GM12878 (cell line): ENCODE results near the gene ZNF22. TPM values are rescaled to one million over a fixed set of nuclear protein-coding genes. Genes with fewer than 3 reads are reported as not detected.
A peak's percentile ranks its signal among the peaks of the same experiment; 100 is the strongest.

Source experiments
- ATAC-seq: fragments of 200-7000 bp; cut with Tn5 transposase; 3 replicates; pipeline ENCODE4 v1.9.1; 2020; ENCODE audit warnings: mild to moderate bottlenecking, moderate library complexity
- BruUV-seq: library from RNA; stranded (reverse); fragments of 400-500 nt; replicated peaks from 2 replicates; lab custom pipeline; 2021; lab: Mats Ljungman, UMichigan
- CTCF ChIA-PET: fragments of 300-600 bp; sonication (Branson Sonifier 250); formaldehyde crosslinking; extraction: SDS; loops from one replicate; lab custom pipeline; 2021; ENCODE audit warnings: inconsistent platforms; lab: Yijun Ruan, JAX
- POLR2A ChIA-PET: fragments of 350-600 bp; formaldehyde crosslinking; extraction: SDS; loops from one replicate; lab custom pipeline; 2021; ENCODE audit warnings: inconsistent platforms; lab: Charles Lee
- RAD21 ChIA-PET: fragments of 300-600 bp; sonication (Branson Sonifier 250); formaldehyde crosslinking; loops from one replicate; lab custom pipeline; 2023; ENCODE audit warnings: antibody characterized with exemption; ENCODE audit not compliant: unreplicated experiment; lab: Charles Lee
- SMC1A ChIA-PET: fragments of 300-600 bp; sonication (Branson Sonifier 250); formaldehyde crosslinking; loops from one replicate; lab custom pipeline; 2023; ENCODE audit not compliant: unreplicated experiment, uncharacterized antibody; lab: Charles Lee
- DNase-seq: peaks from one replicate; pipeline ENCODE4 v3.0.0-alpha.2; 2011; ENCODE audit warnings: low read depth, low spot score
- FAIRE-seq: peaks from 3 replicates; lab custom pipeline; 2011; peaks lifted over from hg19 to GRCh38; lab: Jason Lieb, UNC
- H2AFZ ChIP-seq: 2 replicates; pipeline ENCODE4 v1.6.0; 2011; ENCODE audit warnings: low read depth, low read length, control low read depth; ENCODE audit not compliant: control insufficient read depth
- H3K27ac ChIP-seq: 2 replicates; pipeline ENCODE4 v1.5.1; 2011; ENCODE audit warnings: control low read depth; ENCODE audit not compliant: control insufficient read depth, insufficient read depth
- H3K27me3 ChIP-seq, 2 experiments: replicated peaks in 1 of 2; 2 replicates each; pipeline versions ENCODE4 v1.6.0 to v1.6.1; 2011; ENCODE audit warnings: low read length in 1 of 2; ENCODE audit not compliant: control insufficient read depth in 2 of 2, insufficient read depth in 2 of 2
- H3K36me3 ChIP-seq, 2 experiments: 2 replicates each; pipeline ENCODE4 v1.5.1; 2011; ENCODE audit warnings: low read length in 1 of 2; ENCODE audit not compliant: control insufficient read depth in 2 of 2, insufficient read depth in 2 of 2
- H3K4me1 ChIP-seq: 2 replicates; pipeline ENCODE4 v1.6.1; 2011; ENCODE audit warnings: mild to moderate bottlenecking, low read length, moderate library complexity, mixed read lengths; ENCODE audit not compliant: control insufficient read depth, insufficient read depth
- H3K4me2 ChIP-seq: 2 replicates; pipeline ENCODE4 v1.6.0; 2011; ENCODE audit warnings: control low read depth; ENCODE audit not compliant: control insufficient read depth, insufficient read depth
- H3K4me3 ChIP-seq: fragments of 200-600 bp; sonication (generic); 2 replicates; pipeline ENCODE4 v1.5.1; 2016
- H3K79me2 ChIP-seq: 2 replicates; pipeline ENCODE4 v1.6.0; 2011; ENCODE audit warnings: low read length; ENCODE audit not compliant: control insufficient read depth, insufficient read depth
- H3K9ac ChIP-seq: 2 replicates; pipeline ENCODE4 v1.8.0; 2011; ENCODE audit warnings: low read length, control low read depth, mixed read lengths; ENCODE audit not compliant: control insufficient read depth, insufficient read depth
- H3K9me3 ChIP-seq: replicated peaks from 3 replicates; pipeline ENCODE4 v1.5.1; 2011; ENCODE audit warnings: mild to moderate bottlenecking, low read length; ENCODE audit not compliant: control insufficient read depth, insufficient read depth
- H4K20me1 ChIP-seq: 2 replicates; pipeline ENCODE4 v1.6.0; 2011; ENCODE audit not compliant: control insufficient read depth, insufficient read depth
- CREM ChIP-seq: IDR thresholded peaks from 2 replicates; pipeline ENCODE4 v1.6.1; 2014; ENCODE audit warnings: antibody characterized with exemption, low read depth
- GATAD2B ChIP-seq: fragments of 450-650 bp; conservative IDR thresholded peaks from 2 replicates; pipeline ENCODE4 v1.6.1; 2017; ENCODE audit warnings: low read depth, mild to moderate bottlenecking, moderate library complexity
- IRF3 ChIP-seq: fragments of 450-650 bp; IDR thresholded peaks from 2 replicates; pipeline ENCODE4 v1.6.1; 2014; ENCODE audit warnings: mild to moderate bottlenecking
- RAD21 ChIP-seq: IDR thresholded peaks from 2 replicates; pipeline ENCODE4 v1.6.1; 2011; ENCODE audit warnings: mild to moderate bottlenecking, low read depth, low read length, moderate library complexity; ENCODE audit not compliant: insufficient read depth
- SIN3A ChIP-seq: IDR thresholded peaks from 2 replicates; pipeline ENCODE4 v1.6.1; 2012; ENCODE audit warnings: low read depth, low read length, improper control_type of control experiment
- SMAD1 ChIP-seq: fragments of 450-650 bp; IDR thresholded peaks from 2 replicates; pipeline ENCODE4 v1.6.1; 2018; ENCODE audit warnings: mild to moderate bottlenecking, low read depth; ENCODE audit not compliant: partially characterized antibody
- WGBS: methylation state at CpG from one replicate; pipeline ENCODE4 v1.1.6; 2016; ENCODE audit warnings: low lambda C conversion rate; ENCODE audit not compliant: insufficient replicate concordance, insufficient coverage; ENCODE audit errors: missing lambda C conversion rate; 5-methylcytosine and 5-hydroxymethylcytosine counted together
- in situ Hi-C: fragments of 300-500 bp; cut with MboI; formaldehyde crosslinking; loops from 9 replicates; pipeline ENCODE4 v1.14.3; 2018; ENCODE audit warnings: mixed read lengths
- intact Hi-C: fragments of 100-400 bp; cut with micrococcal nuclease; formaldehyde crosslinking; loops from one replicate; pipeline ENCODE4 v1.14.2; 2022; ENCODE audit not compliant: unreplicated experiment
- polyA plus RNA-seq, 11 experiments: library from polyadenylated mRNA; depleted of rRNA in 4 of 11; unstranded in 6 of 11; stranded (reverse) in 5 of 11; fragments of >200 nt; fragmentation: Nextera tagmentation in 4 of 11; fragmentation: Illumina TruSeq in 1 of 11; extraction: Ambion mirVana in 4 of 11; extraction: Trizol in 1 of 11; gene quantifications; 1 replicate in 1 of 11; 2 replicates in 10 of 11; pipeline versions ENCODE4 v1.2.1 to v1.2.3, GENCODE V29; 2011 to 2016; ENCODE audit warnings: inconsistent platforms in 2 of 11, missing spikeins in 2 of 11, low read depth in 1 of 11
- total RNA-seq, 4 experiments: library from RNA; depleted of rRNA in 3 of 4; stranded (reverse); fragments of >200 nt in 3 of 4; fragmentation: Illumina TruSeq in 1 of 4; extraction: Trizol in 1 of 4; gene quantifications; 2 replicates each; pipeline versions ENCODE4 v1.2.1 to v1.2.3, GENCODE V29; 2013 to 2021
- TF ChIP-seq, protein P1 (sequence below): fragments of 450-650 bp; IDR thresholded peaks from 2 replicates; pipeline ENCODE4 v1.6.1; 2016; ENCODE audit warnings: mild to moderate bottlenecking
- TF ChIP-seq, protein P2 (sequence below): fragments of 450-650 bp; IDR thresholded peaks from 2 replicates; pipeline ENCODE4 v1.6.1; 2017; ENCODE audit warnings: antibody characterized with exemption, mild to moderate bottlenecking, moderate library complexity

The ZNF22 gene
- total and polyA plus RNA-seq, 10 of the 15 experiments (the other 5 are each of a cell fraction or from before 2014, with no cell fraction given): 31.1 to 74.4 (median 43.8) TPM

GRCh38 chr10:44960088-44960460 lies 40.6 kb upstream of the ZNF22 start:
- CTCF ChIA-PET: interaction anchor here (1.6 kb wide), 1 partner anchor 14 kb away, joined by 5 read pairs; no protein-coding TSS in a partner anchor
- peak overlapping the region; percentile 45; the same call in 1 of the 2 replicates for H3K27ac ChIP-seq
- H3K4me1 ChIP-seq: peaks cover 50% of the 10 kb centered on the region
- no TSS peak for BruUV-seq
- H3K4me3 ChIP-seq: peak overlapping the region; percentile 78
- H2AFZ ChIP-seq: no peak overlapping the region
- H3K79me2 ChIP-seq: peaks cover 43% of the 10 kb centered on the region
- ATAC-seq: no peak
- no peaks in the 10 kb centered on the region for H4K20me1 ChIP-seq
- RAD21 ChIA-PET: interaction anchor here (0.8 to 6.1 kb wide), 6 partner anchors 9 to 27 kb away, joined by 3 to 54 read pairs (median 5); no protein-coding TSS in a partner anchor
- H3K9ac ChIP-seq: peak overlapping the region; percentile 47
- TF ChIP-seq CREM: no peak
- no peak for TF ChIP-seq SIN3A
- no peak for TF ChIP-seq IRF3
- TF ChIP-seq, protein P1, sequence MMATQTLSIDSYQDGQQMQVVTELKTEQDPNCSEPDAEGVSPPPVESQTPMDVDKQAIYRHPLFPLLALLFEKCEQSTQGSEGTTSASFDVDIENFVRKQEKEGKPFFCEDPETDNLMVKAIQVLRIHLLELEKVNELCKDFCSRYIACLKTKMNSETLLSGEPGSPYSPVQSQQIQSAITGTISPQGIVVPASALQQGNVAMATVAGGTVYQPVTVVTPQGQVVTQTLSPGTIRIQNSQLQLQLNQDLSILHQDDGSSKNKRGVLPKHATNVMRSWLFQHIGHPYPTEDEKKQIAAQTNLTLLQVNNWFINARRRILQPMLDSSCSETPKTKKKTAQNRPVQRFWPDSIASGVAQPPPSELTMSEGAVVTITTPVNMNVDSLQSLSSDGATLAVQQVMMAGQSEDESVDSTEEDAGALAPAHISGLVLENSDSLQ: no peak
- TF ChIP-seq SMAD1: no peak
- TF ChIP-seq, protein P2, sequence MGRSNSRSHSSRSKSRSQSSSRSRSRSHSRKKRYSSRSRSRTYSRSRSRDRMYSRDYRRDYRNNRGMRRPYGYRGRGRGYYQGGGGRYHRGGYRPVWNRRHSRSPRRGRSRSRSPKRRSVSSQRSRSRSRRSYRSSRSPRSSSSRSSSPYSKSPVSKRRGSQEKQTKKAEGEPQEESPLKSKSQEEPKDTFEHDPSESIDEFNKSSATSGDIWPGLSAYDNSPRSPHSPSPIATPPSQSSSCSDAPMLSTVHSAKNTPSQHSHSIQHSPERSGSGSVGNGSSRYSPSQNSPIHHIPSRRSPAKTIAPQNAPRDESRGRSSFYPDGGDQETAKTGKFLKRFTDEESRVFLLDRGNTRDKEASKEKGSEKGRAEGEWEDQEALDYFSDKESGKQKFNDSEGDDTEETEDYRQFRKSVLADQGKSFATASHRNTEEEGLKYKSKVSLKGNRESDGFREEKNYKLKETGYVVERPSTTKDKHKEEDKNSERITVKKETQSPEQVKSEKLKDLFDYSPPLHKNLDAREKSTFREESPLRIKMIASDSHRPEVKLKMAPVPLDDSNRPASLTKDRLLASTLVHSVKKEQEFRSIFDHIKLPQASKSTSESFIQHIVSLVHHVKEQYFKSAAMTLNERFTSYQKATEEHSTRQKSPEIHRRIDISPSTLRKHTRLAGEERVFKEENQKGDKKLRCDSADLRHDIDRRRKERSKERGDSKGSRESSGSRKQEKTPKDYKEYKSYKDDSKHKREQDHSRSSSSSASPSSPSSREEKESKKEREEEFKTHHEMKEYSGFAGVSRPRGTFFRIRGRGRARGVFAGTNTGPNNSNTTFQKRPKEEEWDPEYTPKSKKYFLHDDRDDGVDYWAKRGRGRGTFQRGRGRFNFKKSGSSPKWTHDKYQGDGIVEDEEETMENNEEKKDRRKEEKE: no peak
- no peak for TF ChIP-seq RAD21
- no peak for TF ChIP-seq GATAD2B
- H3K36me3 ChIP-seq: no peaks in the 10 kb centered on the region
- peak overlapping the region; percentile 82 for H3K4me2 ChIP-seq
- no peaks in the 10 kb centered on the region for H3K9me3 ChIP-seq
- no peak for FAIRE-seq
- SMC1A ChIA-PET: interaction anchor here (2.0 to 9.3 kb wide), 4 partner anchors 13 to 44 kb away, joined by 6 to 147 read pairs (median 50); no protein-coding TSS in a partner anchor
- no peak for DNase-seq
- 64% methylated on average over 8 of the region's 8 CpGs for WGBS
- no peaks in the 10 kb centered on the region for H3K27me3 ChIP-seq
- POLR2A ChIA-PET: interaction anchor here (1.3 to 14.0 kb wide), 4 partner anchors 12 to 42 kb away, joined by 3 to 174 read pairs (median 59); partner anchors contain the start of gene DEPP1
- in situ Hi-C loops: loop anchor here (10.0 to 25.0 kb wide), 2 partner anchors 1555 to 1798 kb away; partner anchors contain the start of gene HNRNPF
- intact Hi-C loops: loop anchor here (10.0 kb wide), 2 partner anchors 415 to 1815 kb away; partner anchors contain the start of gene ALOX5
